Effector CD8-positive, alpha-beta T cell (primary cell): ENCODE measurements around the gene CDK14.

Experiments
- DNase-seq: peaks from one replicate; lab custom pipeline; 2025; lab: John Stamatoyannopoulos, UW

CDK14 gene

GRCh38 chr7:90841759-90842429 lies 245.8 kb downstream of the CDK14 start:
- DNase-seq, result no peak

- no peak for DNase-seq
Observed at GRCh38 chr7:90842430-90842788, 246.3 kb downstream of the CDK14 start.

- DNase-seq, result no peak
Observed at GRCh38 chr7:90843472-90843871, 247.4 kb downstream of the CDK14 start.

- no peak for DNase-seq
Observed at GRCh38 chr7:90844421-90844820, 248.3 kb downstream of the CDK14 start.

GRCh38 chr7:90846192-90846591 lies 250.1 kb downstream of the CDK14 start:
- no peak for DNase-seq

- no peak for DNase-seq
Observed at GRCh38 chr7:90850066-90850465, 253.9 kb downstream of the CDK14 start.

GRCh38 chr7:90850471-90850870 lies 254.3 kb downstream of the CDK14 start:
- DNase-seq, result no peak

- DNase-seq, result no peak
Observed at GRCh38 chr7:90853205-90853604, 257.1 kb downstream of the CDK14 start.

- DNase-seq, result no peak
Observed at GRCh38 chr7:90856351-90857070, 260.4 kb downstream of the CDK14 start.

- DNase-seq, result no peak
Observed at GRCh38 chr7:90857603-90858002, 261.5 kb downstream of the CDK14 start.

GRCh38 chr7:90858546-90858945 lies 262.4 kb downstream of the CDK14 start:
- no peak for DNase-seq

GRCh38 chr7:90859521-90859920 lies 263.4 kb downstream of the CDK14 start:
- DNase-seq, result no peak

GRCh38 chr7:90864088-90864487 lies 268.0 kb downstream of the CDK14 start:
- DNase-seq, result no peak

GRCh38 chr7:90869335-90869734 lies 273.2 kb downstream of the CDK14 start:
- DNase-seq, result no peak

- DNase-seq, result no peak
Observed at GRCh38 chr7:90876701-90877100, 280.6 kb downstream of the CDK14 start.

- no peak for DNase-seq
Observed at GRCh38 chr7:90877201-90877600, 281.1 kb downstream of the CDK14 start.

GRCh38 chr7:90879924-90880323 lies 283.8 kb downstream of the CDK14 start:
- DNase-seq, result no peak

GRCh38 chr7:90886416-90886815 lies 290.3 kb downstream of the CDK14 start:
- no peak for DNase-seq

GRCh38 chr7:90889210-90889609 lies 293.1 kb downstream of the CDK14 start:
- DNase-seq, result no peak

GRCh38 chr7:90889644-90890043 lies 293.5 kb downstream of the CDK14 start:
- DNase-seq, result no peak

- no peak for DNase-seq
Observed at GRCh38 chr7:90891529-90891928, 295.4 kb downstream of the CDK14 start.

GRCh38 chr7:90892213-90892612 lies 296.1 kb downstream of the CDK14 start:
- DNase-seq, result no peak

GRCh38 chr7:90894122-90894521 lies 298.0 kb downstream of the CDK14 start:
- no peak for DNase-seq

GRCh38 chr7:90896458-90896857 lies 300.3 kb downstream of the CDK14 start:
- no peak for DNase-seq
